Chondrocyte (in vitro differentiated cells): ENCODE measurements around the gene CDC42EP4. TPM values are rescaled to one million over a fixed set of nuclear protein-coding genes. Genes with fewer than 3 reads are reported as not detected.
A peak's percentile ranks its signal among the peaks of the same experiment; 100 is the strongest.
"Not testable (repeated sequence)": the region's sequence is repeated elsewhere in the genome, so short reads cannot be mapped to it uniquely, and the experiment has no call there.

ENCODE experiments used
- DNase-seq: peaks from one replicate; pipeline ENCODE4 v3.0.0; 2021; ENCODE audit warnings: mixed read lengths, low spot score
- H3K27ac Mint-ChIP-seq: one replicate; pipeline ENCODE4 v1.8.0; 2021; ENCODE audit warnings: mild to moderate bottlenecking, moderate library complexity, mixed read lengths; ENCODE audit not compliant: unreplicated experiment
- H3K27me3 Mint-ChIP-seq: 2 replicates; pipeline ENCODE4 v1.8.0; 2021; ENCODE audit warnings: low read depth, mixed read lengths
- H3K36me3 Mint-ChIP-seq: 2 replicates; pipeline ENCODE4 v1.8.0; 2021; ENCODE audit warnings: low read depth, mixed read lengths
- H3K4me1 Mint-ChIP-seq: 2 replicates; pipeline ENCODE4 v1.8.0; 2021; ENCODE audit warnings: low read depth, mild to moderate bottlenecking, mixed read lengths
- H3K4me3 Mint-ChIP-seq: one replicate; pipeline ENCODE4 v1.8.0; 2021; ENCODE audit warnings: mild to moderate bottlenecking, moderate library complexity, mixed read lengths; ENCODE audit not compliant: unreplicated experiment
- H3K9me3 Mint-ChIP-seq: 2 replicates; pipeline ENCODE4 v1.8.0; 2021; ENCODE audit warnings: low read depth, mixed read lengths
- CTCF ChIP-seq: fragments of 200-600 bp; sonication (generic); IDR thresholded peaks from 2 replicates; pipeline ENCODE4 v1.5.0; 2021; ENCODE audit warnings: antibody characterized with exemption, mild to moderate bottlenecking, moderate library complexity
- total RNA-seq: library from RNA; stranded (reverse); gene quantifications from 3 replicates; pipeline ENCODE4 v1.2.1, GENCODE V29; 2021

CDC42EP4 gene
- total RNA-seq, 1 donor from 2014 or later, result 10.5 TPM

- no peaks in the 10 kb centered on the region for H3K9me3 Mint-ChIP-seq
- no peak for DNase-seq
- TF ChIP-seq CTCF, result no peak
- peaks cover 4% of the 10 kb centered on the region for H3K36me3 Mint-ChIP-seq
- H3K27me3 Mint-ChIP-seq, result no peaks in the 10 kb centered on the region
- H3K27ac Mint-ChIP-seq, result no peak overlapping the region
- no peak overlapping the region for H3K4me3 Mint-ChIP-seq
- H3K4me1 Mint-ChIP-seq, result peaks cover 9% of the 10 kb centered on the region
These were observed 23.1 kb upstream of the CDC42EP4 start for GRCh38 chr17:73334771-73335513.

GRCh38 chr17:73333445-73333844, 21.6 kb upstream of the CDC42EP4 start:
- H3K27me3 Mint-ChIP-seq, H3K9me3 Mint-ChIP-seq, H3K4me1 Mint-ChIP-seq, H3K36me3 Mint-ChIP-seq, H3K4me3 Mint-ChIP-seq, H3K27ac Mint-ChIP-seq, DNase-seq: not testable (repeated sequence)

- DNase-seq, result no peak
- Mint-ChIP-seq H3K27ac (no peak overlapping the region), H3K36me3 (no peaks in the 10 kb centered on the region), H3K27me3 (no peaks in the 10 kb centered on the region), H3K4me3 (no peak overlapping the region), H3K4me1 (no peaks in the 10 kb centered on the region), H3K9me3 (no peaks in the 10 kb centered on the region)
- TF ChIP-seq CTCF, result no peak
These were observed 19.3 kb upstream of the CDC42EP4 start for GRCh38 chr17:73331060-73331459.

GRCh38 chr17:73327676-73328075, 15.9 kb upstream of the CDC42EP4 start:
- Mint-ChIP-seq H3K27me3 (peaks cover 4% of the 10 kb centered on the region), H3K27ac (no peak overlapping the region), H3K4me1 (peaks cover 9% of the 10 kb centered on the region), H3K9me3 (peaks cover 2% of the 10 kb centered on the region), H3K4me3 (no peak overlapping the region), H3K36me3 (no peaks in the 10 kb centered on the region)
- TF ChIP-seq CTCF, result no peak
- DNase-seq, result no peak

- Mint-ChIP-seq H3K36me3 (no peaks in the 10 kb centered on the region), H3K27me3 (peaks cover 4% of the 10 kb centered on the region), H3K27ac (no peak overlapping the region), H3K4me1 (peaks cover 14% of the 10 kb centered on the region), H3K4me3 (no peak overlapping the region), H3K9me3 (peaks cover 4% of the 10 kb centered on the region)
- peak; percentile 47 for TF ChIP-seq CTCF
- DNase-seq, result no peak
These were observed 13.7 kb upstream of the CDC42EP4 start for GRCh38 chr17:73325527-73325842.
